ENCODE results near the gene OR13J1. TPM values are rescaled to one million over a fixed set of nuclear protein-coding genes. Genes with fewer than 3 reads are reported as not detected.

Gene OR13J1
- total RNA-seq, 2 donors from 2014 or later, result not detected

DNA sequence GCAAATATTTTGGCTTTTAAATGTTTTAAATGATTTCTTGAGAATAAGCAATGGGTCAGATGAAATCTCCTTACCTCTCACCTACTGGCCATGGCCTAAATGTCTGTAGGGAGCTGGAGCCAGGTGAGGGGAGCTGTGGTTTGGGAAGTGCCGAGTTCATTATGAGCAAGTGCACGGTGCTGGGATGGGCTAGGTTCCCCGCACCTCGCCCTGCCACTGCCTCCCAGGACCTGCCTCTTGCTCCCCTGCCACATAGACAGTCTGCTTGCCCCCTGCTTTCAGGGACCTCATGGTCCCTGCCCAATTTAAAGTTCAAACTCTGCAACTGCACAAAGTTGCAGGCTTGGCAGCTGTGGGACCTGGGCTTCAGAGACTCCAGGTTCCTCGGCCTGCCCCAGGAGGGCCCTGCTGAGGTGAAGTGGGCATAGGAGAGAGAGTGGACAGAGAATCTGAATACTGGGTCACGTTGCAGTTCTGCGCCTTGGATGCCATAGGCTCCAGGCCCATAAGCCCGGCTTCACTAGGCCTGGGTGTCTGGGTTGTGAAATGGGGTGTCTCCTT is 5.4 kb downstream of the OR13J1 start:
- intact Hi-C loops (cut with DNase I), result no loop called here
- no peak for DNase-seq
- ATAC-seq, result no peak

DNA sequence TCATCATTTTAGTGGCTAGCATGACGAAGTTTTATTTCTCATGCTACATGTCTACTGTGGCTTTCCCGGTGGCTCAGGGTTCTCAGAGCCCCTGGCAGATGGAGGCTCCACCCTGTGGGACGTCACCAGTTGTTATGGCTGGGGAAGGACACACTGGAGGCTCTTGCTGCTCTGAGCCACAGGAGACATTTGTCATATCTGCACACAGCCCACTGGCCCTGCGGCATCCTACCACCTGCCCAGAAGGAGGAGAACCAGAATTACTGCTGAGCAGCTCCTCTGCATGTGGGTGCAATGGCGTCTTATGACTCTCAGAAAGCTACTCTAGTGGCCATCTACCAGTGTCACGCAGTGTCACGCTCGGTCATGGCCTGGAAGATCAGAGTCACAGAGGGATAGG is 6.6 kb downstream of the OR13J1 start:
- no peak for ATAC-seq
- intact Hi-C loops (cut with DNase I), result no loop called here
- DNase-seq, result no peak

DNA sequence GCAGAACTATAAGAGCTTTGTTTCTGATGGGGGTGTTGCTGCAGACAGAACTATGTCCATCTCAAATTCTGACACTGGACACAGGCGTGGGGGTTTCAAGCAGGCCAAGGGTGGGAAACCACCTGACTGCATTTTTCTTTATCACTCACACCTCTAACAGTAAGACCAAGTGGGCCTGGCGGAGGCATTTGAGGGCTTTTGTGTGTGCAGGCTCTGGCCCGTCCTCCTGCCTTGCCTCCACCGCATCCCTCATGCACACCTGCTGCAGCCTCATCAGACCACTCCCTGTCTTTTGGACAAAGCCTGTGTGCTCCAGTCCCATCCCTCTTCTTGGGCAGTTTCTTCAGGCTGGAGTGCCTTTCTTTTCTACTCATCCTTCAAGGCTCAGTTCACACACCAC is 7.9 kb downstream of the OR13J1 start:
- no peak for ATAC-seq
- DNase-seq, result no peak
- intact Hi-C loops (cut with DNase I), result no loop called here

DNA sequence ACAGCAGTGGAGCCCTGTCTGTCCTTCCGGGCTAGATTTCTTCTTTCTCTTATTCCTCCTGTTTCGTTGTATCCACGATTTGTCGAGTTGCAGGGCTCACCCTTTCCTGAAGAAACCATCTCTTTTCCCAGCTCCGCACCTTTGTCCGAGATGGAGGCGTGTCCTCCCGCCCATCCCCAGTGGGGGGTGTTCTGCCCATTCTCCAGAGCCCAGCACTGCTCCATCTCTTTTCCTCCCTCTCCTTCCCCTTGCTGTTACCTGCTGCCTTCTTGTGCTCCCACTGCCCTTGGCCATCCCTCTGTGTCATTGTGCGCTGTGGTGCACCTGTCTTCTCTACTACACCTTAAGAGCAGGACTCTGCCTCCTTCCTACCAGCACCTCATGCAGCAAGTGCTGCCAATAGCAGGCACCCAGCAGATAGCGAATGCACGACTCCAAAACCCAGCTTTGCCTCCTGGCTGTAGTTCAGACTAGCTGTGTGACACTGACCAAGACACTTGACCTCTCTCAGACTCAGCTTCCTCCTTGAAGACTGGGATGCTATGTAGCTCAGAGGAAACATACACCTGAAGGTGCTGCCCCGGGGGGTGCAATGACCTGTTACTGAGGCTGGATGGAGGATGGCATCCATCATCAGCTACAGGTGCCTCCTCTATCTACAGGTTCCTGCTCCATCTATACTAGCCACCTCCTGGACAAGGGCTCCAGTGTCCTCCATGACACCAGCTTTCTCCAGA is 8.9 kb downstream of the OR13J1 start:
- no peak for ATAC-seq
- intact Hi-C loops (cut with DNase I), result no loop called here
- DNase-seq, result no peak

DNA sequence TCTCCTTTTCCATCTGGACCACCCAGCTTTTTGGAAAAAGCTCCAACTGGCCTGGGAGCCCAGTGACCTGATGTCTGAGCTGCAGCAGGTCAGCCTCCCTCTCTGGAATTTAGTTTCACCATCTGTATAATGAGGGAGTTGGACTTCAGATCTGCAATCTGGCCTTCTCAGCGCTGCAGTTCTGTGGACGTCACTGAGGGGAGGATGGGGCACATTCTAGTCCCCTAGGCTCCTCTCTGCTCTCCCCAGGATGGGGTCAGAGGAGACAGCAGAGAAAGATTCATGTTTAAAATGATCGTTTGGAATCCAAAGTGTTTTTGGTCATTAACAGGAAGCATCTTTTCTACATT is 10.2 kb downstream of the OR13J1 start:
- ATAC-seq (no peak), DNase-seq (no peak)
- intact Hi-C loops (cut with DNase I), result no loop called here

DNA sequence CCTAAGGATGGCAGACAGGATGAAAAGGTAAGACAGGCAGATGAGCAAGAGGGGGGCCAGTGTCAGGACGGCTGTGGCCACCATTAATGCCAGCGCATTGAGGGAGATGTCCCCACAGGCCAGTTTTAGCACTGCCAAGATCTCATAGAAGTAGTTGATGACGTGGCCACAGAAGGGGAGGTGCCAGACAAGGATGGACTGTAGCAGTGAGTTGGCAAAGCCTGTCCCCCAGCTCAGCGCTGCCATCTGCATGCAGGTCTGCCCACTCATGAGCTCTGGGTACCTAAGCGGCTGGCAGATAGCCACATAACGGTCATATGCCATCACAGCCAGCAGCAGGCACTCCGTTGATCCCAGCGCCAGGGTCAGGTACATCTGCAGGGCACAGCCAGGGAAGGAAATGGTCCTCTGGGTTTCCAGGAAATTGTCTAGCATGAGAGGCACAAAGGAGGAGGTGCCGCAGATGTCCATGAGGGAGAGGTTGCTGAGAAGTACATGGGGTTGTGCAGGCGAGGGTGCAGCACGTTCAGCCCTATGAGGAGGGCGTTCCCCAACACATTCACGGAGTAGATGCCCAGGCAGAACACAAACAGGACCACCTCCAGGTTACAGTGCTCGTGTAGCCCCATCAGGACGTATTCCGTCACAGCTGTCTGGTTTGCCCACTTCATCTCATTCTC is 10.8 kb downstream of the OR13J1 start:
- DNase-seq (no peak), ATAC-seq (peak in 1 of 2 donors; percentile 72)
- intact Hi-C loops (cut with DNase I), result no loop called here

DNA sequence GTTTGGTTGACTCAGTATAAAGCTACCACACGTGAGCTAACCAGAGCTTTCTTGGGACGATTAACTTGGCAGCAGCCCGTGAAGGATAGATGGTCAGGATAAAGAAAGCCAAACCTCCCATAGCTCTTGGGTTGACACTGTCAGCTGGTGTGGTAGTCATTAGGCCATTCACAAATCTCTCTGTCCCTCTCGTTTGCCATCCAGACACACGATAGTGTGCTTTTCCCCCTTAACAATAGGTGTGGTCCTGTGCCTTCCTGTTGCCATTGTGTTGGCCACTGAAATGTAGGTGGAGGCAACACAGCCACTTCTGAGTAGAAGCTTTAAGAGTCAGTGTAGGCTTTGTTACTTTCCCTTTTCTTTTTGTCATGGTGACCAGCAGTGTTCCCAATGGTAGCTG is 11.7 kb downstream of the OR13J1 start:
- no peak for DNase-seq
- intact Hi-C loops (cut with DNase I), result no loop called here
- no peak for ATAC-seq

DNA sequence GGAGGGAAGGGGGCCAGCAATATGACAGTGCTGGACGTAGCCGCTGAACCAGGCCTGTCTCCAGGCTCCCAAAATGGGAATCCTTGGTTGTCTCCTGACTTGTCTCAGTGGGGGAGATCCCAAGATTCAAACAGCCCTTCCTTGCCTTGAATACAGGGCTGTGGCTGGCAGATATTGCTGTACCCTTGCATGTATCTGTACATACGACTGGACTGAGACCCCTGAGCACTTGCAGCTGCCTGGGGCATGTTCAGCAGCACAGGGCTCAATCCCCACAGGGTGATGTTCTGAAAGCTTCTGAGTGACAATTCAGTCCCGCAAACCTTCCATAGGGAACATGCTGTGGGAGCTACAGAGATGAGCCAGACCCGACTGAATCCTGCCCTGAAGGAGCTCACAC is 13.3 kb downstream of the OR13J1 start:
- intact Hi-C loops (cut with DNase I), result no loop called here
- DNase-seq, result no peak
- no peak for ATAC-seq

DNA sequence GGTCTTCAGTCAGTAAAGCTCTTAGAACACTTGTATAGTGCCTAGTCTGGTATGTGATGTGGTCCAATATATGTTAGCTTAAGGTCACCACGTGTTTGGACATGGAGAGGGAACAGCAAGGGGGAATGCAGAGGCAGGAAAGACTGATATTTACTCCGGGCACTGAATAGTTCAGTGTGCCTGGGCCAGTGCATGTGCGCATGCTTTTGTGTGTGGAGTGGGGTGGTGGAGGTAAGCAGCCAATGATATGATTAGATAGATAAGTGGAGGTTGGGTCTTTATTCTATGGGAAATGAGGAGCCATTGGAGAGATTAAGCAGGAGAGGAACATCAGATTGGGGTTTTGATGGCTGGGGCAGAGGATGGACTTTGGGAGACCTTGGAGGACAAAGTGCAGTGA is 14.0 kb downstream of the OR13J1 start:
- ATAC-seq, result no peak
- intact Hi-C loops (cut with DNase I), result no loop called here
- no peak for DNase-seq

DNA sequence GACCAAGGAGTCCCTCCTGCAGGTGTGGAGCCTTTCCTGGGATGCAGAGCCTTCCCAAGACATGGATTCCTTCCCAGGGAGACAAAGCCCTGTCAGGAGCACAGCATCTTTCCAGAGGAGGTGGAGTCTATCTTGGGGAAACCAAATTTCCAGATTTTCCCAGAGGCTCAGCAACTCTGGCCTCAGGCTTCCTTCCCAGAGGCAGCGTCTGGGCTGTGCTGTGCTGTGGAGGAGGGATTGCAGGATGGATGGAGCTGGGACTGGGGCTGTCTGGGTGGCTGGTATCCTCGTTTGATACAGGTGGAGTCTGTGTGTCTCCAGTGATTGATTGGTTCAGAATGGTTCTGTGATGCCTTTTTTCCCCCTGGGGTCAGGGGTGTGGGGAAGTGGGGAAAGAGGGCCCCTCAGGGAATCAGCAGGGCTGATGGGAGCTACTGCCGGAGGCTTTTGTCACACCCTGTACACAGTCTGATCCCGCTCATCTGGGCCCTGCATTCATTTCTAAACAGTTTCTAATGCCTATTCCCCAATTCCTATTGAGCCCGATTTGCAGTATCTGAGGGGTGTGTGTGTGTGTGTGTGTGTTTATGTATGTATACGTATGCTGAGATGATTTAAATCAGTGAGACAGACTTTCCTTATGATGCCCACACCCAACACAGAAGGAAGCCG is 16.0 kb downstream of the OR13J1 start:
- no peak for ATAC-seq
- intact Hi-C loops (cut with DNase I), result no loop called here
- DNase-seq, result no peak

DNA sequence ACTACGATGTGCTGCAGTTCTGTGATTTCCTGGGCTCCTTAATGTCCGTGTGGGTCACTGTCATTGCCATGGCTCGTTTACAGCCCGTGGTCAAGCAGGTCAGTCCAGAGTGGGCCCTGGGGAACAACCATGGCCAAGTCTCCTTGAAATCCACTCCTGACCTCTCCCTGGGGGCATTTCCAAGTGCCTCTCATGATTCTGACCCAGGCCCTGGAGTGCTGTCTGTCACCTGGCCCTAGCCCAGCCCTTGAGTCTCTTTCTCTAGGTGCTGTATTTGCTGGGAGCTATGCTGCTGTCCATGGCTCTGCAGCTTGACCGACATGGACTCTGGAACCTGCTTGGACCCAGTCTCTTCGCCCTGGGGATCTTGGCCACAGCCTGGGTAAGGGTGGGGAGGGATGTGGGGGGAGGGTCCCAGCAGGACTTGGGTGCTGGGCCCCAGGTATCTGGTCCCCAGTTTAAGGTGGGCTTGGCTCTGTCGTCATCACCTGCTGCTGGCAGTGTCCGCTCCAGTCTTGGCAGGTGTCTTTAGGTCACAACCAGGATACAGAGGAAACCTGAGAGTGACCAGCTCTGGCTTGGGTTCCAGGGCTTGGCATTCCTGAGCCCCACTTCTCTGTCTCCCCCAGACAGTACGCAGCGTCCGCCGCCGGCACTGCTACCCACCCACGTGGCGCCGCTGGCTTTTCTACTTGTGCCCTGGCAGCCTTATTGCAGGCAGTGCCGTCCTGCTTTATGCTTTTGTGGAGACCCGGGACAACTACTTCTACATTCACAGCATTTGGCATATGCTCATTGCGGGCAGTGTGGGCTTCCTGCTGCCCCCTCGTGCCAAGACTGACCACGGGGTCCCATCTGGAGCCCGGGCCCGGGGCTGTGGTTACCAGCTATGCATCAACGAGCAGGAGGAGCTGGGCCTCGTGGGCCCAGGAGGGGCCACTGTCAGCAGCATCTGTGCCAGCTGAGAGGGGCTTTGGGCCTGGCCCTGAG is 17.0 kb downstream of the OR13J1 start:
- DNase-seq (no peak), ATAC-seq (no peak)
- intact Hi-C loops (cut with DNase I), result no loop called here

DNA sequence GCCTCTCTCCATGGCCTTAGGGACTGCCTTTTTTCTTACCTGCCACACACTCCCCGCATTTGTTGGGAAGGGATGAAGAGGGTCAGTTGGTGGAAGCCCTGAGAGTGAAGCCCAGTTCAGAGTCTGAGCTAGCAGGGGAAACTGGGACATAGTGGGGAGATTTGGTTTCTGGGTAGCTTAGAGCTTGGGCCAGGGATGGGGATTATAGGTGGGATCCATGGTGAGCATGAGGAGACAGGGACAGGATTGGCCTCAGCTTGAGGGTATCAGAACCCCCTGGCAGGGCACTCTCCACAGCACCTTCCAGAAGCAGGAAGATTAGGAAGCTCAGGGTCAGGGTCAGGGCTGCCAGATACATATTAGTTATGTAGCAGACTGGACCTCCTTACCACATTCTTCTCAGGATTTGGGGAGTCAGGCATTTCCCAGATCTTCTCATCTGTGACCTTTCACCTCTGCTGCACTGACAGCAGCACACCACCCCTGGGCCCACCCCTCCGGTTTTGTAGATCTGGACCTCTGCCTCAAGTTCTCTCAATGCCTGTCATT is 17.9 kb downstream of the OR13J1 start:
- DNase-seq (no peak), ATAC-seq (no peak)
- intact Hi-C loops (cut with DNase I), result no loop called here

DNA sequence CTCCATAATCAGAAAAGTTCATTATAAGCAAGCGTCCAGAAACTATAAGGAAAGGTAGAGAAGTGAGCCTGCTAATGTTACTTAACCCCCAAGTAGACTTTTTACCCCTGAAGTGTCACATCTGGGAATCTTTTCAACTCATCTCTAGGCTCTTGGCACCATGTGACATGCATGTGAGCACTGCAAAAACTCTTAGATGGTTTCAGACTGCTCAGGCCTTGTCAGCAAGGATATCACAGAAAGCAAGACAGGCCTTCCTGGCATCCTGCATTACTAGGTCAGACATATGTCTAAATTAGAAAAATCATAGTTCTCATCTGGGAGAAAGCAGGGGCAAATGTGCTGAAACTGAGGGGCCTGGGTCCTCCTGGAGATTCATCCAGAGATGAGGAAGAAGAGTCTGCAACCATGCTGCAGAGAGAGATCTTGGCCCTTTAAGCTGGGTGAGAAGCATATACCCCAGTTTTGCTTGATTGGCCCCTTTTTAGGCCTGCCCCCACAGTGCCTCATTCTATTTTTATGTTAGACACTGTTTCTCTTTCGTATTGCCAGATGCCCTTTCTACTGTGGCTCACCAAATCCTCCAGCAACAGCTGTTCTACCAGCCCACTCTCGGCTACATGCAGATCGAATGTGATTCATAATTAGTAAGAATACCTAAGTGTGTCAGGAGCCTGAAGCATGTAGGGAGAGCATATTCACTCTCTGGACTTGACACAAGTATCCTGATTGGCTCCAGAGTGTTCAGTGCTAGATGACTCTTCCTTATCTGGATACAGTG is 22.2 kb downstream of the OR13J1 start:
- intact Hi-C loops (cut with DNase I), result no loop called here
- ATAC-seq, result peak; percentile 72 to 83
- DNase-seq, result no peak

DNA sequence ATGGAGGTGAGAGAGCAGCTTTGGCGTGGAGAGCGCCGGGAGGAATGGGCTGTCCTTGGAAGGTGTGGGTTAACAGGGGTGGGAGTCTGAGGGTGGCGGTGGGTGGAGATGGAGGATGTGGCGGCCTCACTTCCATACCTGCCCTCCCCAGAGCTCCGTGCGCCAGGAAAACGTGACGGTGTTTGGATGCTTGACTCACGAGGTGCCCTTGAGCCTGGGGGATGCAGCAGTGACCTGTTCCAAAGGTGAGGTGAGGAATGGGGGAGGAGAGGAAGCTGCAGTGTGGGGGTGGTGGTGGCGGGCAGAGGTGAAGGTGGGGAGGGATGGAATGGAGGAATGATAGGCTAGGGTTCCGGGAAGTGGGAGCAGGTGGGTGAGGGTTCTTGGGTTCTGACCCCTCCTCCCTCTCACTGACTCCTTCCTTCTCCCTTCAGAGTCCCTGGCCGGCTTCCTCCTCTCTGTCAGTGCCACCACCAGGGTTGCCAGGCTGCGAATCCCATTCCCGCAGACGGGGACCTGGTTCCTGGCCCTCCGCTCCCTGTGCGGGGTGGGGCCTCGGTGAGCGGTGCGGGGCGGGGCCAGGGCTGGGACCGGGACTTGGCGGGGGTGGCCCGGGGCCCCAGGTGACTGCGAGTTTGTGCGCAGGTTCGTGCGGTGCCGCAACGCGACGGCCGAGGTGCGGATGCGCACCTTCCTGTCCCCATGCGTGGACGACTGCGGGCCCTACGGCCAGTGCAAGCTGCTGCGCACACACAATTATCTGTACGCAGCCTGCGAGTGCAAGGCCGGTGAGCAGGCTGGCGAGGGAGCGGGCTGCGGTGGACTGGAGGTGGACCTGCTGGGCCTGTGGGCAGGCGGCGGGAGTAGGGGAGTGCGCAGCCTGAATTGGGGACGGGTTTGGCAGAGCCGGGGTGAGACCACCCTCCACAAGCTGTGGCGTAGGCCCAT is 24.1 kb downstream of the OR13J1 start:
- DNase-seq (no peak), ATAC-seq (peak; percentile 12 to 44)
- intact Hi-C loops (cut with DNase I), result no loop called here

DNA sequence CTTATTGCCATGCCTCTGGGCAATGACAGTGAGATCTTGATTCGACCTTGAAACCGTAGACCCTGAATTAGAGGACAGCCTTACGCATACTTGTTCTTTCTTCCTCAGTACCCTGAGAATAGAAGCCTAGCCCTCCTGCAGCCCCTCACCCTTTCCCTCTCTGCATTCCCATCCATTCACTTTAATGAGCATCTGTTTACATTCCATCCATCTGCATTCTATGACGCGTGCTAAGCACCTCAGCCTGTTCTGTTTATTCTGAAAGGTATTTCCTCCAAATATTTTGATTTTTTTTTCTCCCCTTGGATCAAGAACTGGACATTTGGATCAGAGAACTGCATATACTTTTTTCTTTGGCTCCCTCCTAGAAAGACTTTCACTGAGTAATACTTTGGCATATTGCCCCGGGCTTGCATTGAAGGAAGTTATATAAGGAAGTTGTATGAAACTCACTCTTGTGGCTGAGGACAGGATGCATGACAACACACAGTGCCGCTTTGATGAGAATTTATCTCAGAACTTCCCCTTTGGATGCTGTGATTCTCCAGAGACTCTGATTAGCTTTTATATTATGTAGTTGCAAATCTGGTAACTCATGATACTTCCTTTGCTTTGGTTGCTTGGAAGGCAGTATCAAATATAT is 25.5 kb downstream of the OR13J1 start:
- ATAC-seq (peak; percentile 38 to 68), DNase-seq (peak; percentile 59)
- intact Hi-C loops (cut with DNase I), result no loop called here

DNA sequence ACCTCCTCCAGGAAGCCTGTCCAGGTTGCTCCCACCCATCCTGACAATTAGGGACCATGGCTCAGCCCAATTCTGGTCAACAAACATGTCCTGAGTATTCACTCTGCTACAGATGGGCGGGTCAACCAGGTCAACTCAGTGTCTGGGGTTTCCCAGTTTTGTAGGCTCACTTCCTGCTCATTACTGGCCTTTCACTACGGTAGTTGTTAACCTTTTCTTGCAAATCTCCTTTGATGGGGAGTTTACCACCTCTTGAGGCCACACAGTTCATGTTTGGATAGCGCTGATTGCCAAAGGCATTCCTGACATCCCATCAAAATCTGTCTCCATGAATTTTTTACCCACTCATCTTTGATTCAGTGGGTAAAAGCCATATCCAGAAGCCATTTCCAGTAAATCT is 27.4 kb downstream of the OR13J1 start:
- DNase-seq (no peak), ATAC-seq (no peak)
- intact Hi-C loops (cut with DNase I), result no loop called here
